ENCODE measurements around the gene RPL10L.

RPL10L gene

GRCh38 chr14:46651526-46652144 lies at the start of gene RPL10L:
RPL10L (minus strand) TSS chr14:46651781; CDS start chr14:46651736, 45 bp downstream.
- DNase-seq (ENCODE audit: extremely low read depth, low read depth) = no peak
- TF ChIP-seq CTCF (IDR thresholded peaks at IDR 0.05; ENCODE audit: low read depth, low read length) = no peak

DNA sequence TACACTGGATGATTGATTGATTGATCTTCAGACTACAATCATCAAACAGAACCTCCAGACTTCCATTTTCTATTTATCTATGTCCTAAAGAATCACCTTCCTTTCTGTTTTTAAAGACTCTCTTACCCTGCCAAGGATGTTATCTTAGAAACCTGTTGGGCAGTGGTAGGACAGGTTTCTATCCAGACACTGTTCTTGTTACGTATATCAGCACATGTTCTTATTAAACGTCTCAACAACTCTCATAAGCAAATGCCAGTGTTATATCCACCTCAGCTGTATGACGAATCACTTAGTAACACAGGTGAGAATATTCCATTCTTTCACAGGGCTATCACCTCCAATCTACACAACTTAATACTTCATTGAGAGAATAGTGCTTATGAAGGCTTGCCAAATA lies 40.2 kb upstream of the RPL10L start:
- no peak for DNase-seq (ENCODE audit: extremely low read depth, low read depth)
- TF ChIP-seq CTCF (IDR thresholded peaks at IDR 0.05; ENCODE audit: low read depth, low read length) = no peak

- no peak for DNase-seq (ENCODE audit: extremely low read depth, low read depth)
Measured at GRCh38 chr14:46686652-46687051, 35.1 kb upstream of the RPL10L start.

DNA sequence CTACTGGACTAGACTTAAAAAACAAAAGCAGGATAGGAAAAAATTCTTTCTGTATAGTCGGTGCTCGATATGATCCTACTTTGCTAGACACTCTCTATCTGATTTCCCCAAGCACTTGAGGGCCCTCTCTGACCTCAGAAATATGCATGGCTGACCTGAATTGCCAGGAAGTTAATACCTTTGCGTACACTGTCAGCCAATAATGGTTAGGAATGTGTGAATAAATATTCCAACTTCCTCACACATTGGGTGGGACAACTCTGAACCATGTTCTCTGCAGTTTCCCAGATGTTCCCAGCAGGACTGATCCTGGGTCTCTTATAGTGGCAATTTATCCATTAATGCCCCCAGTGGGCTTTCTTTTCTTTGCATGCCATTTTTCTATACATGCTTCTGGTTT lies 20.5 kb upstream of the RPL10L start:
- no peak for DNase-seq (ENCODE audit: extremely low read depth, low read depth)
- no peak for TF ChIP-seq CTCF (IDR thresholded peaks at IDR 0.05; ENCODE audit: low read depth, low read length)

More at GRCh38 chr14:46686652-46687051, 35.1 kb upstream of the RPL10L start:
- TF ChIP-seq CTCF (IDR thresholded peaks at IDR 0.05; ENCODE audit: low read depth, low read length) = no peak

GRCh38 chr14:46663382-46663781 lies 11.8 kb upstream of the RPL10L start:
- no peak for DNase-seq (ENCODE audit: extremely low read depth, low read depth)
- TF ChIP-seq CTCF (IDR thresholded peaks at IDR 0.05; ENCODE audit: low read depth, low read length) = no peak

GRCh38 chr14:46661728-46662127 lies 10.1 kb upstream of the RPL10L start:
- DNase-seq (ENCODE audit: extremely low read depth, low read depth) = no peak
- TF ChIP-seq CTCF (IDR thresholded peaks at IDR 0.05; ENCODE audit: low read depth, low read length) = no peak

DNA sequence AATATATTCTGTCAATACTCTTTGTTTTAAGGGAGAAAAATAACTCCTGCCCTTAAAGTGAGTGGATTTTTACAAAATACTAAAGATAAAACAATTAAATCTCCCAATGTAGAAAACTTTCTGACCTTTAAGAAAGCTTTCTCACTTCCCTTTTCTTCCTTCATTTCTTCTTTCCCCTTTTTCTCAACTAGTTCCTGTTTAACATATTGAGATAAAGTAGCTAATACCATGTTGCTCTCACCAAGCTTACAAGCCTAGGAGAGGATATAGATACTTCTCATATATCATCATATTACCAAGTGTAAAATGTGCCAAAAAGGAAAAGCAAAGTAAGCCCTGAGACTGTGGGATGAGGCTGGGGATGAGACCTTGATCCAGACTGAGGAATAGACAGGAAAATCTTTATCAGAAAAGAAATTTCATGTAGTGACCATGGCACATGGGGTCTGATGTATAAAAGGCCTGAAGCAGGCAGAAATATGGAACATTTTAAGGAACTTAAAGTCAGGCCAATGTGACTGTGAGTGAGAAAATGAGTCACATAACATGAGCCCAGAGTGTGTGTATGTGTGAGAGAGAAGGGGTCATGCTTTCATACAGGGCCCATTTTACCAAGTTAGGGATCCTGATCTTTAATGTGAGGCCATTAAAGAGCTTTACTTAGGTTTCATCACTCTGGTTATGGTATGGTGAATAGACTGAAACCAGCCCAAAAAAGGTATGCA lies 1.6 kb upstream of the RPL10L start:
- no peak for TF ChIP-seq CTCF (IDR thresholded peaks at IDR 0.05; ENCODE audit: low read depth, low read length)
- DNase-seq (ENCODE audit: extremely low read depth, low read depth) = no peak
